ENCODE results near the gene CHERP.

The CHERP gene

GRCh38 chr19:16542045-16542909 is at the start of gene CHERP:
TSS of gene CHERP (minus strand) at chr19:16542437. CDS start at chr19:16542378, 59 bp downstream.
- no peak for FAIRE-seq

GRCh38 chr19:16590876-16591802 is 48.9 kb upstream of the CHERP start:
- no peak for FAIRE-seq

- no peak for FAIRE-seq
Measured at GRCh38 chr19:16589917-16590316, 47.7 kb upstream of the CHERP start.

- no peak for FAIRE-seq
Measured at GRCh38 chr19:16588824-16589577, 46.8 kb upstream of the CHERP start.

- FAIRE-seq = no peak
Measured at GRCh38 chr19:16587833-16588823, 45.9 kb upstream of the CHERP start.

GRCh38 chr19:16586991-16587832 is 45.0 kb upstream of the CHERP start:
- no peak for FAIRE-seq

GRCh38 chr19:16586477-16586871 is 44.2 kb upstream of the CHERP start:
- no peak for FAIRE-seq

GRCh38 chr19:16585808-16586476 is 43.7 kb upstream of the CHERP start:
- no peak for FAIRE-seq

GRCh38 chr19:16585094-16585801 is 43.0 kb upstream of the CHERP start:
- FAIRE-seq = no peak

GRCh38 chr19:16584248-16585093 is 42.2 kb upstream of the CHERP start:
- no peak for FAIRE-seq

- no peak for FAIRE-seq
Measured at GRCh38 chr19:16582486-16583261, 40.4 kb upstream of the CHERP start.

GRCh38 chr19:16581971-16582343 is 39.7 kb upstream of the CHERP start:
- FAIRE-seq = no peak

- no peak for FAIRE-seq
Measured at GRCh38 chr19:16581145-16581970, 39.1 kb upstream of the CHERP start.

- FAIRE-seq = no peak
Measured at GRCh38 chr19:16579381-16579780, 37.1 kb upstream of the CHERP start.

- no peak for FAIRE-seq
Measured at GRCh38 chr19:16577531-16577985, 35.3 kb upstream of the CHERP start.

GRCh38 chr19:16576690-16577530 is 34.7 kb upstream of the CHERP start:
- no peak for FAIRE-seq

All from TTC549 (cell line).